ENCODE data around the gene AP1G2.
A peak's percentile ranks its signal among the peaks of the same experiment; 100 is the strongest.
"Not testable (repeated sequence)": the region's sequence is repeated elsewhere in the genome, so short reads cannot be mapped to it uniquely, and the experiment has no call there.

AP1G2 gene

DNA sequence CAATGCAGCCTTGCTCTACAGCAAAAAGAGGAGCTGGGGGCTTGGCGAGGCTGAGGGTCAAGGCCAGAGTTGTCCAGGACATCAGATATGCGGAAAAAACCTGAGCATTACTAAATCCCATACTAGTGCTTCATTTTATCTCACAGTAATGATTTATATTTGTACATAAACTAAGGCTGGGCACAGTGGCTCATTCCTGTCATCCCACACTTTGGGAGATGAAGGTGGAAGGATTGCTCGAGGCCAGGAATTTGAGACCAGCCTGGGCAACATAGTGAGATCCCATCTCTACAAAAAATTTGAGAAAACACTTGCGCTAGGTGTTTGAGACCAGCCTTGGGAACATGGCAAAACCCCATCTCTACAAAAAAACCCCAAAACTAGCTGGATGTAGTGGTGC is 22.6 kb upstream of the AP1G2 start:
- TF ChIP-seq, protein P1, sequence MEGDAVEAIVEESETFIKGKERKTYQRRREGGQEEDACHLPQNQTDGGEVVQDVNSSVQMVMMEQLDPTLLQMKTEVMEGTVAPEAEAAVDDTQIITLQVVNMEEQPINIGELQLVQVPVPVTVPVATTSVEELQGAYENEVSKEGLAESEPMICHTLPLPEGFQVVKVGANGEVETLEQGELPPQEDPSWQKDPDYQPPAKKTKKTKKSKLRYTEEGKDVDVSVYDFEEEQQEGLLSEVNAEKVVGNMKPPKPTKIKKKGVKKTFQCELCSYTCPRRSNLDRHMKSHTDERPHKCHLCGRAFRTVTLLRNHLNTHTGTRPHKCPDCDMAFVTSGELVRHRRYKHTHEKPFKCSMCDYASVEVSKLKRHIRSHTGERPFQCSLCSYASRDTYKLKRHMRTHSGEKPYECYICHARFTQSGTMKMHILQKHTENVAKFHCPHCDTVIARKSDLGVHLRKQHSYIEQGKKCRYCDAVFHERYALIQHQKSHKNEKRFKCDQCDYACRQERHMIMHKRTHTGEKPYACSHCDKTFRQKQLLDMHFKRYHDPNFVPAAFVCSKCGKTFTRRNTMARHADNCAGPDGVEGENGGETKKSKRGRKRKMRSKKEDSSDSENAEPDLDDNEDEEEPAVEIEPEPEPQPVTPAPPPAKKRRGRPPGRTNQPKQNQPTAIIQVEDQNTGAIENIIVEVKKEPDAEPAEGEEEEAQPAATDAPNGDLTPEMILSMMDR (IDR thresholded peaks at IDR 0.05; ENCODE audit: insufficient read depth, missing control alignments) = no peak
- no peak for DNase-seq (ENCODE audit: insufficient read length, low spot score)
- no peak for FAIRE-seq

DNA sequence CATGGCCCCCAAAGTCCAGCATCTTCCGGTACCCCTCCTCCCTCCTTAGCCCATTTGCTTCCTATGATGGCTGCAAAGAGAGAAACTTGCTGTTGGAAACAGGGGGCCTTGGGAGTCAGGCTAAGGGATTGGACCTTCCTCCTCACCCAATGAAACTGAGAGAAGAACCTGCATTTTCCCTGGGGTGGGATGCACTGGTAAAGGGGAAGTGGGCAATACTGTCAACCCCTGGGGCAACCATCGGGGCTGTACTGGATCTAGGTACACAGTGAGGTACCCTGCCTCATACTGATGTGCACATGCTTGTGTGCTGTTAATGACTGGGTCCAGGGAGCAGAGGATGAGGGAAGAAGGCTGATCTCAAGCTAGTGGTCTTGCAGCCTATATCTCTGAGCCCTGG is 22.0 kb upstream of the AP1G2 start:
- no peak for FAIRE-seq
- DNase-seq (ENCODE audit: insufficient read length, low spot score) = no peak
- TF ChIP-seq, protein P1 (IDR thresholded peaks at IDR 0.05; ENCODE audit: insufficient read depth, missing control alignments) = no peak

DNA sequence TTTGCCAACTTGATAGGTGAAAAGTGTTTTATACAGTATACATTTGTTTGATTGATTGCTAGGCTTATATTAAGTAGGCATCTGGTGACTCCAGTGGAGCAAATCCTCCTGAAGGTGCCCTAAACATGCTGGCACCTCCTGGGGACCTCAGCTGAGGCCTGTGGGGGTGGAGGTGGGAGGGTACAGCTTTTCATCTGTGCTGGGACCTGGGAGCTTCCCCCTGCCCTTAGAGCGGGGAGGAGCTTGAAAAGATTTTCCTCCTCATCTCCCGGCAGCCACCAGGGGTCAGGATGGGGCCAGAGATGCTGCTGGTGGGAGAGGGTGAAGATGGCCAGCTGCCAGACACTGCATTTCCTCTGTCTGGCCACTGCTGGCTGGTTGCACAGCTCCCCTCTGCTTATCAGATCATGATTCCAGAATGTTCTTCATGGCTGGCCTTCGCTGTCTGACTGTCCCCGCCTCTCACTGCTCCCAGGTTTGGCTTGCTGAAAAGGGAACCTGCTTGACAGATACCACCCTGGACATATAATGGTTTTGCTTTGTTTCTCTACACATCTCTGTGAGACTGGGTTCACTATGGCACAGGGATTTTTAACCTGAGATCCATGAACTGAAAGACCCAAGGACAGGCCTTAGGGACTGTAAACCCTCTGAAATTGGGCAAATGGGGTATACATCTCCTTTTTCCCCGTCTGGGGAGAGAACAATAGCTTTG is 21.4 kb upstream of the AP1G2 start:
- DNase-seq (ENCODE audit: insufficient read length, low spot score) = peak; percentile 81
- TF ChIP-seq, protein P1 (IDR thresholded peaks at IDR 0.05; ENCODE audit: insufficient read depth, missing control alignments) = peak; percentile 78
- FAIRE-seq = no peak

DNA sequence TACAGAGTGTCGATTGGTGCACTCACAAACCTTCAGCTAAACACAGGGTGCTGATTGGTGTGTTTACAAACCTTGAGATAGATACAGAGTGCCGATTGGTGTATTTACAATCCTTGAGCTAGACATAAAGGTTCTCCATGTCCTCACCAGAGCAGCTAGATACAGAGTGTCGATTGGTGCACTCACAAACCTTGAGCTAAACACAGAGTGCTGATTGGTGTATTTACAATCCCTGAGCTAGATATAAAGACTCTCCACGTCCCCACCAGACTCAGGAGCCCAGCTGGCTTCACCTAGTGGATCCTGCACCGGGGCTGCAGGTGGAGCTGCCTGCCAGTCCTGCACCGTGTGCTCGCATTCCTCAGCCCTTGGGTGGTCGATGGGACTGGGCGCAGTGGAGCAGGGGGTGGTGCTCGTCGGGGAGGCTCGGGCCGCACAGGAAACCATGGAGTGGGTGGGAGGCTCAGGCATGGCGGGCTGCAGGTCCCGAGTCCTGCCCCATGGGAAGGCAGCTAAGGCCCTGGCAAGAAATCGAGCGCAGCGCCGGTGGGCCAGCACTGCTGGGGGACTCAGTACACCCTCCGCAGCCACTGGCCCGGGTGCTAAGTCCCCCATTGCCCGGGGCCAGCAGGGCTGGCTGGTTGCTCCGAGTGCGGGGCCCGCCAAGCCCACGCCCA is 17.1 kb upstream of the AP1G2 start:
- DNase-seq (ENCODE audit: insufficient read length, low spot score); FAIRE-seq: not testable (repeated sequence)

DNA sequence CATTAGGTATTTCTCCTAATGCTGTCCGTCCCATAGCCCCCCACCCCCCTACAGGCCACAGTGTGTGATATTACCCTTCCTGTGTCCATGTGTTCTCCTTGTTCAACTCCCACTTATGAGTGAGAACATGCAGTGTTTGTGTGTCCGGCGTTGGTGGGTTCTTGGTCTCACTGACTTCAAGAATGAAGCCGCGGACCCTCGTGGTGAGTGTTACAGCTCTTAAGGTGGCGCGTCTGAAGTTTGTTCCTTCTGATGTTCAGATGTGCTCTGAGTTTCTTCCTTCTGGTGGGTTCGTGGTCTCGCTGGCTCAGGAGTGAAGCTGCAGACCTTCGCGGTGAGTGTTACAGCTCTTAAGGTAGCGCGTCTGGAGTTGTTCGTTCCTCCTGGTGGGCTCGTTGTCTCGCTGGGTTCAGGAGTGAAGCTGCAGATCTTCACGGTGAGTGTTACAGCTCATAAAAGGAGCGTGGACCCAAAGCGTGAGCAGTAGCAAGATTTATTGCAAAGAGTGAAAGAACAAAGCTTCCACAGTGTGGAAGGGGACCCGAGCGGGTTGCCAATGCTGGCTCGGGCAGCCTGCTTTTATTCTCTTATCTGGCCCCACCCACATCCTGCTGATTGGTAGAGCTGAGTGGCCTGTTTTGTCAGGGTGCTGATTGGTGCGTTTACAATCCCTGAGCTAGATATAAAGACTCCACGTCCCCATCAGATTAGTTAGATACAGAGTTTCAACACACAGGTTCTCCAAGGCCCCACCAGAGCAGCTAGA is 16.4 kb upstream of the AP1G2 start:
- not testable (repeated sequence) for FAIRE-seq; DNase-seq (ENCODE audit: insufficient read length, low spot score)

DNA sequence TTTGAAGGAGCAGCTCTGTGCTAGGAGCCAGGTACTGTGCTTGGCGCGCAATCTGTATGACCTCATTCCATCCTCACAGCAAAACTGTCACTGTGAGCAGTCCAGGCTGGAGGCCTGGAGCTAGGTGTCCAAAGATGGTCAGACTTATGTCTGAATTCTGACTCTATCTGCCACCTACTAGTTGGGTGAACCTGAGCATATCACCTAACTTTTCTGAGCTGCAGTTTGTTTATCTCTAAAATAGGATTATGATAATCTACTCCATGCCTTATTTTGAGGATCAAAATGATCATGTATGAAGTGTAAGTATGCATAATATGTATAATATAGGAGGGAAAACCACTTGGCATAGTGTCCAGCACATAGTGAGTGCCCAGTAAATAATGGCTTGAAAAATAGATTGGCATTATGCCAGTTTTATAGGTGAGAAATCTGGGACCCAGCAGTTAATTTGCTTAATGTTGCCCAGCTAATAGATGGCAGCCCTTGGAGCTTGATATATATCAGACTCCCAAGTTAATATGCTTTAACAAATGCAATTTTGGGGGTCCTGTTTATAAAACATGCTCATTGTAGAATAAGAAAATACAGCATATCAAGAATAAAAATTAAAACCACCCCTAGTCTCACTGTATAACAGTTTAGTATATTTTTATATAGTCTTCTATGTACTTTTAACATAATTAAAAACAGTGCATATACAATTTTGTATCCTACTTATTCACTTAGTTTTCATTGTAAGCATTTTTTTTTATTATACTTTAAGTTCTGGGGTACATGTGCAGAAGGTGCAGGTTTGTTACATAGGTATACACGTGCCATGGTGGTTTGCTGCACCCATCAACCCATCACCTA is 15.5 kb upstream of the AP1G2 start:
- TF ChIP-seq, protein P1 (IDR thresholded peaks at IDR 0.05; ENCODE audit: insufficient read depth, missing control alignments) = no peak
- no peak for DNase-seq (ENCODE audit: insufficient read length, low spot score)
- peak; percentile 48 for FAIRE-seq

DNA sequence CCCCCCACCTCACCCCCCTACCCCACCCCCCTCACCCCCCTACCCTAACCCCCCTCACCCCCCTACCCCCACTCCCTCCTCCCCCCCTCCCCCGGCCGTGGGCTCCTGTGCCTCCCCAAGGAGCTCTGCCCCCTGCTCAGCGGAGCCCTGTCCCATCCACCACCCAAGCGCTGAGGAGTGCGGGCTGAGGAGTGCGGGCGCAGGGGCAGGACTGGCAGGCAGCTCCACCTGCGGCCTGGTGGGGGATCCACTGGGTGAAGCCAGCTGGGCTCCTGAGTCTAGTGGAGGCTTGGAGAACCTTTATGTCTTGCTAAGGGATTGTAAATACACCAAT is 13.3 kb upstream of the AP1G2 start:
- DNase-seq (ENCODE audit: insufficient read length, low spot score) = no peak
- no peak for FAIRE-seq
- TF ChIP-seq, protein P1 (IDR thresholded peaks at IDR 0.05; ENCODE audit: insufficient read depth, missing control alignments) = no peak
